KMS-11 (cell line): ENCODE results near the gene CLMP.
A peak's percentile ranks its signal among the peaks of the same experiment; 100 is the strongest.

Experiments used
- H2AFZ ChIP-seq: fragments of 200-600 bp; sonication (generic); 2 replicates; pipeline ENCODE4 v1.6.1; 2016; ENCODE audit warnings: antibody characterized with exemption, mixed run types, low read depth
- H3K27ac ChIP-seq: fragments of 200-600 bp; sonication (generic); 2 replicates; pipeline ENCODE4 v1.6.1; 2016; ENCODE audit warnings: mild to moderate bottlenecking, mixed run types
- H3K27me3 ChIP-seq: fragments of 200-600 bp; sonication (generic); 2 replicates; pipeline ENCODE4 v1.6.1; 2017; ENCODE audit warnings: mild to moderate bottlenecking, low read depth, mixed run types, moderate library complexity; ENCODE audit not compliant: insufficient read depth
- H3K36me3 ChIP-seq: fragments of 200-600 bp; sonication (generic); 2 replicates; pipeline ENCODE4 v1.6.1; 2017; ENCODE audit warnings: mild to moderate bottlenecking, mixed run types; ENCODE audit not compliant: insufficient read depth
- H3K4me1 ChIP-seq: fragments of 200-600 bp; sonication (generic); 2 replicates; pipeline ENCODE4 v1.6.1; 2016; ENCODE audit warnings: mild to moderate bottlenecking, low read depth, mixed run types; ENCODE audit not compliant: poor library complexity, severe bottlenecking
- H3K4me2 ChIP-seq: fragments of 200-600 bp; sonication (generic); 2 replicates; pipeline ENCODE4 v1.7.0; 2016; ENCODE audit warnings: mild to moderate bottlenecking, mixed run types
- H3K4me3 ChIP-seq: fragments of 200-600 bp; sonication (generic); IDR thresholded peaks from 2 replicates; pipeline ENCODE4 v1.6.1; 2017; ENCODE audit warnings: low read depth, low read length, mixed read lengths; ENCODE audit not compliant: insufficient read depth
- H3K79me2 ChIP-seq: fragments of 200-600 bp; sonication (generic); 2 replicates; pipeline ENCODE4 v1.6.1; 2016; ENCODE audit warnings: low read depth, mixed run types; ENCODE audit not compliant: insufficient read depth
- H3K9ac ChIP-seq: fragments of 200-600 bp; sonication (generic); 2 replicates; pipeline ENCODE4 v1.6.1; 2016; ENCODE audit warnings: mild to moderate bottlenecking, mixed run types
- H4K20me1 ChIP-seq: fragments of 200-600 bp; sonication (generic); 2 replicates; pipeline ENCODE4 v1.6.1; 2016; ENCODE audit warnings: mild to moderate bottlenecking, mixed run types; ENCODE audit not compliant: insufficient read depth
- TF ChIP-seq, protein P1 (sequence below): fragments of 200-600 bp; sonication (generic); conservative IDR thresholded peaks from 2 replicates; pipeline ENCODE4 v1.6.1; 2017; ENCODE audit warnings: low read depth, mild to moderate bottlenecking, antibody characterized with exemption, low read length, moderate library complexity, mixed read lengths

Gene CLMP

DNA sequence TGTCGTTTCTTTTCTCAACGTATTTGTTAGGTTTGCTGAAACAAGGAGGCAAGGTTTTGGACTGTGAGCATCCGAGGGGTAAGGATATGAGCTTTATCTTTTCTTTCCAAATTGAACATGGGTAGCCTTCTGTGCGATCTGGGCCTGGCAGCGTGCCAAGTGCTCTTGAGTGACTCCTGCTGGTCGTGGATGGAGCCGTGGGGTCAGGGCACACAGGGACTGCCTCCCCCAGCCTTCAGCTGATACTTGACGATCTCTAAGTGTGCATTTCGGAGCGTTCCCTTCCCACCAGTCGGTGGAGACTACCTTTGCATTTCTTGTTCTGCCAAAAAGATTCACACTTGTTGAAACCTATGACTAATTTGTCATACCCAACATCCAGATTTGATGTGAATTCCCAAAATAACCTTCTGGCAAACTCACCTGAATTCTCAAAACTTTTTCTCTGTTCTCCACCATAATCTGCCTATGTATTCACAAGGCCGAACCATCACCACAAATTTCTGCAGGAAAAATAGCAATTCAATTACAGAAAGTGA, 40.1 kb upstream of the CLMP start:
- Histone ChIP-seq H3K9ac (no peak overlapping the region), H3K27ac (no peak overlapping the region), H3K79me2 (no peaks in the 10 kb centered on the region), H2AFZ (no peak overlapping the region), H3K4me2 (no peak overlapping the region), H3K4me1 (peaks cover 11% of the 10 kb centered on the region), H3K27me3 (no peaks in the 10 kb centered on the region), H3K4me3 (no peak overlapping the region), H3K36me3 (no peaks in the 10 kb centered on the region), H4K20me1 (no peaks in the 10 kb centered on the region)
- TF ChIP-seq, protein P1, sequence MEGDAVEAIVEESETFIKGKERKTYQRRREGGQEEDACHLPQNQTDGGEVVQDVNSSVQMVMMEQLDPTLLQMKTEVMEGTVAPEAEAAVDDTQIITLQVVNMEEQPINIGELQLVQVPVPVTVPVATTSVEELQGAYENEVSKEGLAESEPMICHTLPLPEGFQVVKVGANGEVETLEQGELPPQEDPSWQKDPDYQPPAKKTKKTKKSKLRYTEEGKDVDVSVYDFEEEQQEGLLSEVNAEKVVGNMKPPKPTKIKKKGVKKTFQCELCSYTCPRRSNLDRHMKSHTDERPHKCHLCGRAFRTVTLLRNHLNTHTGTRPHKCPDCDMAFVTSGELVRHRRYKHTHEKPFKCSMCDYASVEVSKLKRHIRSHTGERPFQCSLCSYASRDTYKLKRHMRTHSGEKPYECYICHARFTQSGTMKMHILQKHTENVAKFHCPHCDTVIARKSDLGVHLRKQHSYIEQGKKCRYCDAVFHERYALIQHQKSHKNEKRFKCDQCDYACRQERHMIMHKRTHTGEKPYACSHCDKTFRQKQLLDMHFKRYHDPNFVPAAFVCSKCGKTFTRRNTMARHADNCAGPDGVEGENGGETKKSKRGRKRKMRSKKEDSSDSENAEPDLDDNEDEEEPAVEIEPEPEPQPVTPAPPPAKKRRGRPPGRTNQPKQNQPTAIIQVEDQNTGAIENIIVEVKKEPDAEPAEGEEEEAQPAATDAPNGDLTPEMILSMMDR: peak; percentile 24; the same call in 1 of the 2 replicates

DNA sequence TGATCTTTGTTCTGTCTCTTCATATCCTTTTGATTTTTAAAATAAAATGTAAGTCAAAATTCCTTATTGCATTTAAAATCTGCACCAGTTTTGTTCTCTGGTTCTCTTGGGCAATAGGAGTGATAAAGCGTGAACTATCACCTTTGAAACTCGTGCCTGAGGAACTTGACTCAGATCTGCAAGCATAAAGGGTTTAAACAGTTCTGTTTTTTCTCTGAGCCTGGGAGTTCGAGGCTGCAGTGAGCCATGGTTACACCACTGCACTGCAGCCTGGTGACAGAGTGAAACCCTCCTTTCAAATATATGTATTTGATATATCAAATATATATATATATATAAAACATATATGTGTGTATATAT, 38.9 kb upstream of the CLMP start:
- Histone ChIP-seq H3K4me3 (no peak overlapping the region), H3K36me3 (no peaks in the 10 kb centered on the region), H4K20me1 (no peaks in the 10 kb centered on the region), H2AFZ (no peak overlapping the region), H3K79me2 (no peaks in the 10 kb centered on the region), H3K27me3 (no peaks in the 10 kb centered on the region), H3K4me2 (no peak overlapping the region), H3K9ac (no peak overlapping the region), H3K4me1 (peaks cover 11% of the 10 kb centered on the region), H3K27ac (no peak overlapping the region)
- TF ChIP-seq, protein P1: no peak

- no peak overlapping the region for H3K4me3 ChIP-seq
- TF ChIP-seq, protein P1: no peak
- no peaks in the 10 kb centered on the region for H3K79me2 ChIP-seq
- no peaks in the 10 kb centered on the region for H4K20me1 ChIP-seq
- no peaks in the 10 kb centered on the region for H3K27me3 ChIP-seq
- no peak overlapping the region for H3K9ac ChIP-seq
- no peak overlapping the region for H2AFZ ChIP-seq
- no peak overlapping the region for H3K27ac ChIP-seq
- no peaks in the 10 kb centered on the region for H3K36me3 ChIP-seq
- peaks cover 11% of the 10 kb centered on the region for H3K4me1 ChIP-seq
- peak overlapping the region; percentile 44 for H3K4me2 ChIP-seq
These were observed 38.4 kb upstream of the CLMP start for GRCh38 chr11:123233280-123233974.

GRCh38 chr11:123231777-123232176, 36.7 kb upstream of the CLMP start:
- H3K27me3 ChIP-seq: no peaks in the 10 kb centered on the region
- no peak overlapping the region for H3K9ac ChIP-seq
- H3K4me3 ChIP-seq: no peak overlapping the region
- TF ChIP-seq, protein P1: no peak
- no peaks in the 10 kb centered on the region for H3K36me3 ChIP-seq
- no peak overlapping the region for H3K4me2 ChIP-seq
- H2AFZ ChIP-seq: no peak overlapping the region
- H3K27ac ChIP-seq: no peak overlapping the region
- H4K20me1 ChIP-seq: no peaks in the 10 kb centered on the region
- H3K79me2 ChIP-seq: no peaks in the 10 kb centered on the region
- H3K4me1 ChIP-seq: peaks cover 11% of the 10 kb centered on the region
